Psoas muscle (tissue), 8 donors: ENCODE data around the gene ATMIN. TPM values are rescaled to one million over a fixed set of nuclear protein-coding genes. Genes with fewer than 3 reads are reported as not detected.
A peak's percentile ranks its signal among the peaks of the same experiment; 100 is the strongest.

Source experiments
- ATAC-seq, 4 donors: fragments of 200-7000 bp; cut with Tn5 transposase; one replicate each; pipeline ENCODE4 v1.9.1; 2020; ENCODE audit warnings: moderate library complexity in 3 of 4, mild to moderate bottlenecking in 2 of 4
- DNase-seq, 2 donors: peaks; one replicate each; pipeline ENCODE4 v3.0.0-alpha.2; 2020
- H3K27ac ChIP-seq: fragments of 200-600 bp; one replicate; pipeline ENCODE4 v1.8.0; 2022
- H3K27me3 ChIP-seq, 3 donors: fragments of 200-600 bp in 1 of 3; one replicate each; pipeline versions ENCODE4 v1.6.1 to v1.8.0; 2013 to 2022; ENCODE audit warnings: low read length in 2 of 3, mild to moderate bottlenecking in 2 of 3, moderate library complexity in 1 of 3; ENCODE audit not compliant: insufficient read depth in 3 of 3
- H3K36me3 ChIP-seq, 2 donors: fragments of 200-600 bp in 1 of 2; one replicate each; pipeline versions ENCODE4 v1.6.1 to v1.8.0; 2013 to 2022; ENCODE audit warnings: low read depth in 1 of 2, mild to moderate bottlenecking in 1 of 2, moderate library complexity in 1 of 2; ENCODE audit not compliant: insufficient read depth in 1 of 2
- H3K4me1 ChIP-seq: fragments of 200-600 bp; one replicate; pipeline ENCODE4 v1.8.0; 2022
- H3K4me3 ChIP-seq: fragments of 200-600 bp; one replicate; pipeline ENCODE4 v1.8.0; 2022; ENCODE audit warnings: mild to moderate bottlenecking
- H3K9me3 ChIP-seq: fragments of 200-600 bp; one replicate; pipeline ENCODE4 v1.8.0; 2022
- CTCF ChIP-seq: fragments of 200-600 bp; IDR thresholded peaks from one replicate; pipeline ENCODE4 v1.8.0; 2022; ENCODE audit warnings: antibody characterized with exemption
- WGBS, 3 donors: extraction: QIAGEN DNeasy Blood & Tissue Kit; methylation state at CpG; one replicate each; pipeline versions ENCODE4 v1.1.6 to v1.1.7; 2013; 5-methylcytosine and 5-hydroxymethylcytosine counted together
- intact Hi-C, 2 donors: fragments of 100-400 bp; cut with DNase I; formaldehyde crosslinking; loops; one replicate each; pipeline versions ENCODE4 v1.11.0 to v1.14.2; 2022
- polyA plus RNA-seq, 3 donors: library from polyadenylated mRNA; stranded (reverse); fragments of 200-250 nt; gene quantifications; one replicate each; pipeline ENCODE4 v1.2.3, GENCODE V29; 2013
- total RNA-seq, 4 donors: library from RNA; stranded (reverse); fragmentation: NEBNext Ultra II Directional in 2 of 4; extraction: Animal tissue kit (Norgen Biotek cat#: 25700) in 2 of 4; gene quantifications; one replicate each; pipeline versions ENCODE4 v1.2.1 to v1.2.4, GENCODE V29; 2021 to 2023
- donor health status: healthy with polysubstance abuse.
- donor health status: DM: no; HTN: no; CAD: no; lungs with moderate emphysema.
- donor health status: Bipolar disorder and iron deficiency.
- donor health status: healthy.
- donor health status: DM: yes; HTN: yes; CAD: no.
- donor health status: DM: no; HTN: no; CAD: no.
- donor health status: DM: no; HTN: no; CAD: no.
- donor health status: DM: yes; HTN: yes; CAD: no.

The ATMIN gene
- total and polyA plus RNA-seq, 7 donors: 20.0 to 43.2 (median 28.8) TPM

GRCh38 chr16:81003610-81004460, 31.8 kb upstream of the ATMIN start:
- peak overlapping the region; percentile 99 for H3K27ac ChIP-seq
- peak overlapping the region; percentile 44 for H3K4me3 ChIP-seq
- intact Hi-C loops: loop anchor here (5.0 to 10.0 kb wide), 2 partner anchors 72 to 731 kb away; no protein-coding TSS in a partner anchor
- WGBS, 3 donors: 42 to 59% (median 44%) methylated on average over 11 of the region's 11 CpGs
- H3K36me3 ChIP-seq: no peaks in the 10 kb centered on the region
- DNase-seq (peak in 1 of 2 donors; percentile 70), ATAC-seq (peak; percentile 27 to 47 (median 36))
- no peaks in the 10 kb centered on the region for H3K9me3 ChIP-seq
- peaks cover 23% of the 10 kb centered on the region for H3K4me1 ChIP-seq
- no peak for TF ChIP-seq CTCF
- H3K27me3 ChIP-seq: no peaks in the 10 kb centered on the region

- H3K4me1 ChIP-seq: peaks cover 23% of the 10 kb centered on the region
- intact Hi-C loops: loop anchor here (5.0 to 10.0 kb wide), 2 partner anchors 72 to 730 kb away; no protein-coding TSS in a partner anchor
- no peak for ATAC-seq
Observed at GRCh38 chr16:81004646-81005353, 30.8 kb upstream of the ATMIN start.

DNA sequence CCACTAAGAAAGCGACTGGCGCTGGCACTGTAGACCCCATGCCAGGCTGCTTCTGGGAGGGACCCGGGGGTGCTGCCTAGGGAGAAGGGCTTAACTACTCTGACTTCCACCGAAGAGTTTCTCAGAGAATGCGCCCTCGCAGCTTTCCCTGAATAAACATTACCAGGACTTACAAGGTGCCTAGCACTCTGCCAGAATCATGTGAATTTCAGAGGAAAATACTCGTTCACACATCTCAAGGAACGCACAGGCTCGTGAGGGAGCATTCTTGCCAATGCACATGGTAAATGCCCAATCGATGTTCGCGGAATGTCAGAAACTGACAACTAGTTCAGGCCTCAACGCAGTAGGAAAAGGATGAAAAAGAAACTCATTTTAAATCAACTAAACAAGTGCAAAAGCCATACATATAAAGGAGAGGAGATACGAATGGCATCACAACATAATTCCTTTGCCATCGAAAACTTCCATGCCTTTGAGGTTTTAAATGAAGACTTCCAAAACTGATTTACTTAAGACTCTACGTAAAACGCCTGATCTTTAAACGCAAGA, 30.0 kb upstream of the ATMIN start:
- WGBS, 3 donors: 20 to 30% (median 26%) methylated on average over 18 of the region's 18 CpGs
- peak overlapping the region; percentile 99 for H3K27ac ChIP-seq
- H3K4me1 ChIP-seq: peaks cover 23% of the 10 kb centered on the region
- ATAC-seq: no peak
- H3K36me3 ChIP-seq: no peaks in the 10 kb centered on the region
- no peak for DNase-seq
- intact Hi-C loops: loop anchor here in 1 of 2 donors (2.0 to 10.0 kb wide), 2 partner anchors 71 to 729 kb away; partner anchors contain the start of gene C16orf46
- no peak for TF ChIP-seq CTCF
- H3K4me3 ChIP-seq: peak overlapping the region; percentile 89
- H3K27me3 ChIP-seq: no peaks in the 10 kb centered on the region
- no peaks in the 10 kb centered on the region for H3K9me3 ChIP-seq

More at GRCh38 chr16:81004646-81005353, 30.8 kb upstream of the ATMIN start:
- no peak for DNase-seq
- peak overlapping the region; percentile 89 for H3K4me3 ChIP-seq
- TF ChIP-seq CTCF: peak; percentile 62
- H3K27me3 ChIP-seq: no peaks in the 10 kb centered on the region
- peak overlapping the region; percentile 99 for H3K27ac ChIP-seq
- no peaks in the 10 kb centered on the region for H3K9me3 ChIP-seq
- H3K36me3 ChIP-seq: no peaks in the 10 kb centered on the region
- WGBS, 3 donors: 45 to 58% (median 51%) methylated on average over 14 of the region's 14 CpGs

DNA sequence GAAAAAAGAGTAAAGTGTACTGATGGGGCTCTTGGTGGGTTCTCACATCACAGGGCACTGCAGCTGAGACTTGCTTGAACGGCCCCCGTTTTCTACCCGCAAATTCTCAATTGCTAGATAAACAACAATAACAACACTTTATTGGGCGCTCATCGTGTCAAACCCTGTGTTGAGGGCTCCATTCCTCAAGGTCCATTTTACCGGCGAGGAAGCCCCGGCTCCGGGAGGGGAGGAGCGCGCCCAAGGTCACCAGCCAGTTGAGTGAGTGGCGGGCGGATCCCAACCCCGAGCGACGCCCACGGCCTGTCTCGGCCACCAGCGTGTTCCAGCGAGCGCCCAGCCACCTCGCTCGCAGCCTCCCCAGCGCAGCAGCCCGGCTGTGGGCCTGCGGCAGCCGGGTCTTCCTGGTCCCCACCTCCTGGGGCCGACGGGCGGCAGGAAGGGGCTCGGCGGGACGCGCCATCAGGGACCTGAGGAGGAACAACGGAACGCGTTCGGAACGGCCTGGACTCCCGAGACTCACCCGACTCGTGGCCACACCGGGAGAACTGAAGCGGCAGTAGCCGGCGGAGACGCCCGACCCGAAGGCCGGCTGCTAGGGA, 29.3 kb upstream of the ATMIN start:
- ATAC-seq: peak; percentile 43 to 66 (median 54)
- intact Hi-C loops: loop anchor here in 1 of 2 donors (2.0 to 10.0 kb wide), 2 partner anchors 70 to 728 kb away; partner anchors contain the start of gene C16orf46
- no peaks in the 10 kb centered on the region for H3K36me3 ChIP-seq
- DNase-seq: peak; percentile 76 to 86
- H3K4me1 ChIP-seq: peaks cover 23% of the 10 kb centered on the region
- 0 to 1% (median 0%) methylated on average over 39 to 50 of the region's 50 CpGs for WGBS, 3 donors
- H3K27ac ChIP-seq: peak overlapping the region; percentile 99
- H3K4me3 ChIP-seq: peak overlapping the region; percentile 89
- TF ChIP-seq CTCF: no peak
- no peaks in the 10 kb centered on the region for H3K27me3 ChIP-seq
- no peaks in the 10 kb centered on the region for H3K9me3 ChIP-seq
